Inflammatory macrophage treated with lipopolysaccharide for 1 hour (primary cell): ENCODE measurements around the gene ANKRD35.
"Not testable (repeated sequence)": the region's sequence is repeated elsewhere in the genome, so short reads cannot be mapped to it uniquely, and the experiment has no call there.

Source experiments
- DNase-seq, 2 donors: peaks; one replicate each; pipeline ENCODE4 v3.0.0-alpha.2; 2020 to 2022

Gene ANKRD35, protein sequence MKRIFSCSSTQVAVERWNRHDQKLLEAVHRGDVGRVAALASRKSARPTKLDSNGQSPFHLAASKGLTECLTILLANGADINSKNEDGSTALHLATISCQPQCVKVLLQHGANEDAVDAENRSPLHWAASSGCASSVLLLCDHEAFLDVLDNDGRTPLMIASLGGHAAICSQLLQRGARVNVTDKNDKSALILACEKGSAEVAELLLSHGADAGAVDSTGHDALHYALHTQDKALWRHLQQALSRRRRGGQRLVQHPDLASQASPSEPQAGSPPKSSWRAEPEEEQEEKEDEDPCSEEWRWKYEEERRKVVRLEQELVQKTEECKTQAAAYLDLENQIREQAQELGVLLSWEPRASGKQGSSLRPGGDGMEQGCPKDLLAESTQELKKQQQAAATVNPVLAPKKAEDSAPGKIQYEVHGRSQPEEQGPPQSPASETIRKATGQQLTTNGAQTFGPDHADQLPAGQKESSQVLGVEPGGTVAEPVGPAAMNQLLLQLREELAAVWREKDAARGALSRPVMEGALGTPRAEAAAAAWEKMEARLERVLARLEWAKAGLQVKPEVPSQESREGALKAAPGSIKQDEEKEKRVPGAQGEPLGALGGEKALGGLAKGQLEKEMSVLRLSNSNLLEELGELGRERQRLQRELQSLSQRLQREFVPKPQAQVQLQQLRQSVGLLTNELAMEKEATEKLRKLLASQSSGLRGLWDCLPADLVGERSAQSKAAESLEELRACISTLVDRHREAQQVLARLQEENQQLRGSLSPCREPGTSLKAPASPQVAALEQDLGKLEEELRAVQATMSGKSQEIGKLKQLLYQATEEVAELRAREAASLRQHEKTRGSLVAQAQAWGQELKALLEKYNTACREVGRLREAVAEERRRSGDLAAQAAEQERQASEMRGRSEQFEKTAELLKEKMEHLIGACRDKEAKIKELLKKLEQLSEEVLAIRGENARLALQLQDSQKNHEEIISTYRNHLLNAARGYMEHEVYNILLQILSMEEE

DNA sequence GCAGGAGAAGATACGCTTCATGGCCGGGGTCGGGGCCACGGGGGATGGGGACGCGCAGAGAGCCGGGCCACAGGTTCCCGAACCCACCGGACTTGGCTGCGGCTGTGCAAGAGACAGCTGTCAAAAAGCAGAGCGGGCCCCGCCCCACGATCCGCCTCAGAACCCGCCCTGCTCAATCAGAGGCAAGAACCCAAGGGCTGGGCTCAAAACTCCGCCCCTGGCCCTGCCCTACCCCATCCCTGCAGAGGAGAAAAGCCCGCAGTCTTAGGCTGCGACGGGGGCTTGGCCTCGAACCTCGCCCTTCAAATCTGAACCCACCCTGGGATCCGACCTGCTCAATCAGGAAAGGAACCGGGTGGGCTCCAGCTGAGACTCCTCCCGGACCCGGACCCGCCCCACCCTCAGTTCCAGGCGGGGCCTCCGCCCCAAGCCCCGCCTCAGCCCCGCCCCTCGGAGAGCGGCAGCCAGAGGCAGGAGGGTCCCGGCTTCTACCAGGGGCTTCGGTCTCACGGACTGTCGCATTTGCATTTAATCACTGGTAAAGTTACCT, at the start of gene ANKRD35:
Gene ANKRD35, minus strand, starts transcription at position 129 of the 550 bp plus-strand sequence. Its CDS starts 108 bp downstream, at position 21.
- DNase-seq = peak; percentile 68 to 85

DNA sequence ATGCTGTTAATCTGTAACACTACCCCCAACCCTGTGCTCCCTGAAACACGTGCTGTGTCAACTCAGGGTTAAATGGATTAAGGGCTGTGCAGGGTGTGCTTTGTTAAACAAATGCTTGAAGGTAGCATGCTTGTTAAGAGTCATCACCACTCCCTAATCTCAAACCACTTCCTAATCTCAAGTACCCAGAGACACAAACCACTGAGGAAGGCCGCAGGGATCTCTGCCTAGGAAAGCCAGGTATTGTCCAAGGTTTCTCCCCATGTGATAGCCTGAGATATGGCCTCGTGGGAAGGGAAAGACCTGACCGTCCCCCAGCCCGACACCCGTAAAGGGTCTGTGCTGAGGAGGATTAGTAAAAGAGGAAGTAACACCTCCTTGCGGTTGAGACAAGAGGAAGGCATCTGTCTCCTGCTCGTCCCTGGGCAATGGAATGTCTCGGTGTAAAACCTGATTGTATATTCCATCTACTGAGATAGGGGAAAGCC, 46.9 kb upstream of the ANKRD35 start:
- DNase-seq = not testable (repeated sequence)

DNA sequence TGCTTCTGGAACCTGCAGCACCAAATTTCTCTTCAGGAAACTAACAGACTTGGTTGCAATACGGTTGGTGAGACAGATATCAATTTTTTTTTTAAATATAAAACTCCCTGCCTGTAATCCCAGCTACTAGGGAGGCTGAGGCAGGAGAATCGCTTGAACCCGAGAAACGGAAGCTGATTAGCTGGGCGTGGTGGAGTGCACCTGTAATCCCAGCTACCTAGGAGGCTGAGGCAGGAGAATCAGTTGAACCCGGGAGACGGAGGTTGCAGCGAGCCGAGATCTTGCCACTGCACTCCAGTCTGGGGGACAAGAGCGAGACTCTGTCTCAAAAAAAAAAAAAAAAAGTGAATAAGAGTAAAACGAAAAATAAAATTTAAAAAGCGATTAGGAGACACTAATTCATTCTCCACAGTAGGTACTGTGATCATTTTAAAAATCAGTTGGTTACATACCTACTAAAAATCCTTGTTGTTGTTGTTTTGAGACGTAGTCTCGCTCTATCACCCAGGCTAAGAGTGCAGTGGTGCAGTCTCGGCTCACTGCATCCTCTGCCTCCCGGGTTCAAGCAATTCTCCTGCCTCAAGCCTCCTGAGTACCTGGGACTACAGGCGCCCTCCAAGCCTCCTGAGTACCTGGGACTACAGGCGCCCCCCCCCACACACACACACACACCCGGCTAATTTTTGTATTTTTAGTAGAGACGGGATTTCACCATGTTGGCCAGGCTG, 42.4 kb upstream of the ANKRD35 start:
- no peak for DNase-seq

DNA sequence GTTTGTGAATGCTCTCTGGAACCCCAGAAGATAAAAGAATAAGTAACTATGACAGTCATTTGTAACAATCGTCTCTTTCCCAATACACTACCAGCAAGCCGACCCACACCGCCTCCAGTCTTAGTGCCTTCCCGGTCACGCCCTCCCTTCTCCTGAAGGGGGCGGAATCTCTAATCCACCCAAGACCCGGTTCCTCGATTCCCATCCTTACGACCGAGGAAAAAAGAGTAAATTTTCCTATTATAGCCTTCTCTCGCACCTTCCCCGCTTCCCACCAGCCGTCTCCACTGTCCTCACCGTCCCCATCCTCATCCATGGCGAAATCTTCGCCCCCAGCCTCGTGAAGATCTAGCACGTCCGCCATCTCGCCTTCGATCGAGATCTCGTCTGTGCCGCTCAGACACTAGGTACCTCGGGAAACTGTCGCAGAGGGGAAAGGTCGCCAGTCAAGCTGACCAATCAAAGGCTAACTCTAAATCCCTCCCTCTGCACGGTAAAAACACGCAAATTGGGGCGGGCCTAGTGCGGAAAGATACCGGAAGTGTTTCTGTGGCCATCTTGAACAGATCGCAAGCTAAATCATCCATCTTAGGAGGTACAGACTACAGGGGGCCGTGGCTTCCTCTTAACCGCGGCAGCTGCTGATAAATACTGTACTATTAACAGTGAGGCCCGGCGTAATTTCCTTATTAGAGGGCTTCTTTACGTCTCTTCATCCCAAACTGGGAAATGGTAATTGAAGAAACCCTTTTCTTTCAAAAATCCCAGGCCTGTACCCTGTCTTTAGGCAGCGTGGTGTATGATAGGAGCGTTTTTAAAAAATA, 41.6 kb upstream of the ANKRD35 start, which contains the start of gene RBM8A:
Gene RBM8A, minus strand, starts transcription at position 422 of the 824 bp plus-strand sequence. Its CDS starts 58 bp downstream, at position 364.
- DNase-seq = peak; percentile 98

DNA sequence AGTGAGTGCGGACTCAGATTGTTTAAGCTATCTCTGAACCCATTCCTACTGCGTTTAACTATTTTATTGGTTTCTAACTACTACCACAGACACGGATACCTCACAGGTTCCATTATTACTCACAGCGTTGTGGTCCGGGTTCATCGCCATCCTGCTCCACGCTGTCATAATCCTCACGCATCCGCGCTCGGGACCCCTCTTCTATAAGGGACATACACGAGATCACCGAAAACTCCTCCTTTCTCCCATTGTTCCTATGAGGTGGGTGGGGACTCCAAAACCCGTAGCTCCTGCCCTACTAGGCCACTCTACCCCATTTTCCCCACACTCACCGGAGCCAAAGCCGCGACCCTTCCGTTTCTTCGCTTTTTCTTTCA, 41.0 kb upstream of the ANKRD35 start:
- no peak for DNase-seq

DNA sequence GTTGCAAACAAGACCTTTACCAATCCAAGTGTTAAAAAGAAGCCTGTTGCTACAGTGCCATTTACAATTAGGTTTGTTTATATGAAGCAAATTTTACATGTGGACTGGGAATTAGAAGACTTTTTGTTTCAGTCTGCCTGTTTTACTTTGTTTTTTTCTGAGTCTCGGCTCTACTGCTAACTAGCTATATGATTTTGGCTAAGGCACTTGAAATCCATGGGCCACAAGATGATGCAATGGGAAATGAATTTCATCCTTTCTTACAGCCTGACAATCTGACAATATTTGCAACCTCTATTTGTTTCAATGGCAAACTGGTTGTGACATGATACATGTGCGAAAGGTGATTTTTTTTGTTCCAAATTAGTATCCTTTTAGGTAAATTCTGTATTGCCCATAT, 36.6 kb upstream of the ANKRD35 start:
- no peak for DNase-seq

DNA sequence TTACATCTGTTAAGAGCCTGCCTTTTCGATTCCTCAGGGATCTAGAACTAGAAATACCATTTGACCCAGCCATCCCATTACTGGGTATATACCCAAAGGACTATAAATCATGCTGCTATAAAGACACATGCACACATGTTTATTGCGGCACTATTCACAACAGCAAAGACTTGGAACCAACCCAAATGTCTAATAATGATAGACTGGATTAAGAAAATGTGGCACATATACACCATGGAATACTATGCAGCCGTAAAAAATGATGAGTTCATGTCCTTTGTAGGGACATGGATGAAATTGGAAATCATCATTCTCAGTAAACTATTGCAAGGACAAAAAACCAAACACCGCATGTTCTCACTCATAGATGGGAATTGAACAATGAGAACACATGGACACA, 34.6 kb upstream of the ANKRD35 start:
- not testable (repeated sequence) for DNase-seq

DNA sequence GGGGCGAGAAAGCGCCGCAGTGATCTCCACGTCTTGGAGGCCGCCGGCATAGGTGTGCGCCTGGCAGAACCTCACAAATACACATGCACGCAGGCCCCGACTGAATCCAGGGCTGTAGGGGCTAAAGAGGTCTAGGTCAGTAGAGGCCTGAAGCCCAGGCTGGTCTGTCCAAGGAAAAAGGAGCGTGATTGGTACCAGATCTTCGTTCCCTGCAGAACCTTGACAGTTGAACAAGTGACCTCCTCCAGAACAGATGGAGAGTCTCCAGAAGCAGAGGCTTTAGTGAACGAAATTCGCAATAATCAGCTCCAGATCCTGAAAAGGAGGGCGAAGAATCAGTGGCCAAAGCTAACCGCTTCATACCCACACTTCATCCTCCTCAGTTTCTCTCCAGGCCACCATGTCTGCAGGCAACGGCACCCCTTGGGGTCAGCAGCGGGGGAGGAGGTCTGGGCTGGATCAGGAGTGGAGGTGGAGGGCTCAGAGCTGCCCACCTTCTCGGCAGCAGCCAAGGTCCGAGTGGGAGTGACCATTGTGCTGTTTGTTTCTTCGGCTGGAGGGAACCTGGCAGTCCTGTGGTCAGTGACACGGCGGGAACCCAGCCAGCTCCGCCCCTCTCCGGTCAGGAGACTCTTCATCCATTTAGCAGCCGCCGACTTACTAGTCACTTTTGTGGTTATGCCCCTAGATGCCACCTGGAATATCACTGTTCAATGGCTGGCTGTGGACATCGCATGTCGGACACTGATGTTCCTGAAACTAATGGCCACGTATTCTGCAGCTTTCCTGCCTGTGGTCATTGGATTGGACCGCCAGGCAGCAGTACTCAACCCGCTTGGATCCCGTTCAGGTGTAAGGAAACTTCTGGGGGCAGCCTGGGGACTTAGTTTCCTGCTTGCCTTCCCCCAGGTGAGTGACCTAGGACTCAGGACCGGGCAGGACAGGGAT, 33.6 kb upstream of the ANKRD35 start:
- peak; percentile 21 to 25 for DNase-seq

DNA sequence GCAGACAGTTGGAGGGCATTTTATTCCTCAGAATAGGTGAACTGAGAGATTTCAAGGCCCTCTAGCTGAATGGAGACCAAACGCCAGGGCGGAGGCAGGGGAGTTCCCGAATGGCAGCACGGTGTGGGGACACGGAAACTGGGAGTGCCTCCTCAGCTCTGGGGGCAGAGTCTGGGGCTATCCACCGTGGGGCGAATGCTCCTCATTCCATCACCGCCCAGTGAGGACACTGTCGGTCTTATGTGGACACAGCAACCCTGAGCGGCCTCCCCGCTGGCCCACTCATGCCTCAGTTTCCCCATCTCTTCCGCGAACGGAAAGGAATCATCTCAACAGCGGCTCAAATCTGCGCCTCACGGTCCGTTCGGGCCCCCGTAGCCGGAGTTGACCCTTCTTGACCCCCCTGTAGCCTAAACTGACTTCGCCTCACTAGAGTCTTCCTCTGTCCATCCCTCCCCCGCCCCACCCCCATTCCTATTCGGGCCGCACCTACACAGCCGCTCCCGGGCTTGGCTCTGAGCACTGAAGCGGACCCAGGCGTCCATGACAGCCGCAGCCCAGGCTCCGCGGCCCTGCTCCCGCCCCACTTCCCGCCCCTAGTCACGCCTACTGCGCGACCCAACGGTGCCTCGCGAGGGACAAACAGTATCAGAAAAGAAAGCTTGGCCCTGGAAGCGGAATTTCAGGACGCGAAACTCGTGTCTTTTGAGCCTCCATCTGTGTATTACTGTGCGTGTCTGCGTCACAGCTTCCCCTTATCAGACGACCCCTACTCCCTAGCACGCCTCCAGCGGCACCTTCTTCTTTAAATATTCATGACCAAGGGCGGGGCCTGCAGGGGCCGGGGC, 32.7 kb upstream of the ANKRD35 start, which contains the start of gene PEX11B:
Gene PEX11B, minus strand, starts transcription at position 574 of the 848 bp plus-strand sequence. Its CDS starts 29 bp downstream, at position 545.
- DNase-seq = peak; percentile 83 to 88

DNA sequence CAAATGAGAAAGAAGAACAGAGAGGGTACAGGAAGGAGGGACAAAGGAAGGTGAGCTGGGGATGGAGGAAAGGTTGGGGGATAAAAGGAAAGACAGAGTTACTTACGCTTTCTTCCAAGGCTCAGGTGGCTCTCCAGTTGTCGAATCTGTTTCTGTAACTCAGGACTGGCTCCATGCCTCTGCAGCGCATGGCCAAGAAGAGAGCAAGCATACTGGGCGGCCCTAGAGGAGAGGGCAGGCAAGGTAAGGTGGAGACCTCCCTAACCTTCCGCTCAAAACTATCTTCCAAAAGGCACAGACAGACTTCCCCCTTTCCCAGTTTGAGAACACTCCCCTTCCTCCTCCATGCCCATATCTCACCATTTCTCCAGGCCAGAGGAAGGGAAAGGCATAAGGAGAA, 31.9 kb upstream of the ANKRD35 start:
- no peak for DNase-seq

DNA sequence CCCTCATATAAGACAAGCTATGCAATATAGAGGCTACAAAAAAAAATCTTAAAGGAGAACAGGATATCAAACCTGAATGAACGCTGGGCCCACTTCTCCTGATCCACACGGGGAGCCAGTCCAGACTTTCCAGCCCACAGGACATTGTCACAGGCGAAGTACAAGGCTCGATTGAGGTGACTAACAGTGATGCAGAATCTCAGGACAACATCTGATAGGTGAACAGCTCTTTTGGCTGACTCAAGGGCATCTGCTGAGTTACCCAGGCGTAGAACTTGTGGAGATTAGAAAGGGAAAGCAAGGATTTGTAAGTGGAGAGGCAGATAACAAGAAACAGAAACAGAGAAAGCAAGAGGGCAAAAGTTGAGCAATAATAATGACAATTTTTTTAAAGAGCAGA, 31.1 kb upstream of the ANKRD35 start:
- no peak for DNase-seq

DNA sequence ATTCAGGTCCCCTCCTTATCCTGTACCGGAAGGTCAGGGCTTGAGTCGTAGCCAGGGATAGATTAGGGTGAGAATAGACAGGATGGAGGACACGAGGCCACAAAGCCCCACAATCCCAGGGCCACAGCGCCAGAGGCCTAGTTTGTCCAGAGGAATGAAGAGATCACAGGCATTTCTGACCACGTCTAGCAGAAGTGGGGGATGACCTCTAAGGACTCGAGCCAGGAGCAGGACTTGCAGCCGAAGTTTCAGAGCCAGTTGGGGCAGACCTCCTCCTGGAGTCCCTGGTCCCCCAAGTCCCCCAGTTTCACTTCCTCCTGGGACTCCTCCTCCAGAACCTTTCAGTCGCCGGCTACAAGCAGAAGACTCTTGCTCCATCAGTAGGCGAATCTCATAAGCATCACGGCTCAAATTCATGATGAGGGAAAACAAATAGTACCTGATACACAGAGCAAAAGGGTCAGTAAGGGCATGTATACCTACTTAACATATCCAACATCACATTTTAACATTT, 26.5 kb upstream of the ANKRD35 start:
- DNase-seq = no peak

DNA sequence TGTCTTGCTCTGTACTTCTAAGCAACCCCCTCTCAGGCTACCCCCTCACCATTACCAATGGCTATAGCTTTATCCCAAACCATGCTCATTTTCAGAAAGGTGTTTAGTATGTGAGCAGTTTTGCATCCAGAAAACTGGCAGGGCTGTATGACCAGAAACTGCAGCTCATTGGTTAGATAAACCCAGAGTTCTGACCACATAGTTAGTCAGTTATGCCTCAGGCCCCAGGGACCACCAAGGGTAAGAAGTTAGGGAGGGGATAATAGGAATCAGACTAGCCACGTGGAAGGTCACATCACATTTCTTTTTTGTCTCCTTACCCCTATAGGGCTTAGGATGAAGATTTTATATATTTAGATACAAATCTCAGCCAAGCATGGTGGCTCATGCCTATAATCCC, 23.0 kb upstream of the ANKRD35 start:
- DNase-seq = no peak

DNA sequence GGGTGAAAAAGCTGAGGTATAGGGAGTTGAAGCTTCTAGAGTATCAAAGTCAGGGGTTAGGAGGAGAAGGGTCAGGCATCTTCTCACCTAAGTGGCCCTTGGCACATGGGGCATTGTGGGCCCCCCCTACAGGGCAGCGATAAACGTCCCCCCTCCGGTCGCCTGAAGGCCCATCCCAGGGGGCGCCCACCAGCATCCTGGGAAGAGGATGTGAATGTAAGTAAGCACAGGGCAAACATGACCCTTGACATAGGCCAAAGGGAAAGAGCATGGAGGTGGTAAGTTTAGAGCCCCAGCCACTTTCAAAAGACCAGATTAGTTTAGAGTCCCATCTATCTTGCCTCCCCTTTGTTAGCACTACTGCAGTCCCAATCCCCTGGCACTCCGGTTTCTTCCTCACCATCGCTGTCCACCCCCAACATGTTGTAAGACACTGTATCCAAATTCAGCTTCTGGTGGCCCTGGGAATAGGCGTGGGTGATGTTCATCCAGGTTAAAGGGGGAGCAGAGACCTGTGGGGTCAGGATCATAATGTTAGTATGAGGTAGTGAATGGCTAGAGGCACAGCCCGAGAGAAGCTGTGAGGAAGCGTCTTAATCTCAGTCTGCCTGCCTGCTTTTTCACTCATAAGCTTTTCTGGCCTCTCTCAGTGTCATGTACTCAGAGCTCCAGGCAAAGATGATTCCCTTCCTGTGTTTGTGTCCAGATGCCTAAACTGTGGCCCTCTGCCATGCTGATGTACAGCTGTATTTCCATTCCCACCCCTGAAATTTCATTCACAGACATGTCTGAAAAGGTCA, 21.5 kb upstream of the ANKRD35 start:
- no peak for DNase-seq

DNA sequence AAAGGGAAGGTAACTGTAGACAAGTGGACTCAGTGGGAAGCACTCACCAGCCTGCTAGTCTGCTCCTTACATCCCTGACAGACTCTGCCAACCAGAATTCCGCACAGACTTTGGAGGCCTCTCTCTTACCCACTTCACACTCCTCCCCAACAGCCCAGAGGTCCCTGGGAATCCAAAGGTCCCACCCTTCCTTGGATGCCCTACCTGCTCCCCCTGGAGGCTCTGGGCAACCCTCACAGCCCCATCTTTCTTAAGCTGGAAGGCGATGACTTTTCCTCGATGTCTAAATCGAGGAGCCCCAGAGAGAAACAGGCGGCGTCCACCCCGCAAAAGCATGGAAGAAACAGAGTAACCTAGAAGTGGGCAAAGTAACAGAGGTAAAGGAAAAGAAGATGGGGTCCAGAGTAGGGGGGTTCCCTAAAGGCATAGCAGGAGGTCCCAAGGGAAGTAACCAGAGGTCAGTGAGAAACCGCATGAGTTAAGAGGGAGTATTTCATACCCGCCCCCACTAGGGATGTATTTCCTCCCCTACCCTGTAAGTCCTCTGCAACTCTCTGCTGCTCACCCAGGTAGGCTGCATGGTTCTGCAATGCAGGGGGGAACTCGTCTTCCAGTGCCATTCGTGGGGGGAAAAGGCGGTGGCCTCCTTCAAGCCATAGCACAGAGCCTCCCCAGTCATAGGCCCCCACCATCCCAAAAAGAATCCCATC, 15.8 kb upstream of the ANKRD35 start:
- DNase-seq = no peak

DNA sequence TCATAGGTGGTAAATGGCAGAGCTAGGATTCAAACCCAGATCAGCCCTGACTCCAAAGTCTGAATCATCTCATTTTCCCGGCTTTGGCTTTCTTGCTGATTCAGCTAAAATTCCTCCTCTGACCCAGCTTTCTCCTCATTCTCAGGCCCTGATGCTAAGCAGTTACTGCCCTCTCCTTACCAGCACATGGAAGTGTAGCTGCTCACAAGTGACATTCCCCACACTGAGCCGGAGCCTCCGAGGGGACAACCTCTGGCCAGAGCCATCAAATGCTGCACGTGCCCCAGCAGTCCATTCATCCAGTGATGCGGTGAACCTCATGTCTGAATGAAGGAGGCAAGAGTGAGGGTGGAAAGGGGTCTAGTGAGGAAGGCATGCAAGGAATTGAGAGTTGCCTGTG, 13.1 kb upstream of the ANKRD35 start:
- DNase-seq = no peak

DNA sequence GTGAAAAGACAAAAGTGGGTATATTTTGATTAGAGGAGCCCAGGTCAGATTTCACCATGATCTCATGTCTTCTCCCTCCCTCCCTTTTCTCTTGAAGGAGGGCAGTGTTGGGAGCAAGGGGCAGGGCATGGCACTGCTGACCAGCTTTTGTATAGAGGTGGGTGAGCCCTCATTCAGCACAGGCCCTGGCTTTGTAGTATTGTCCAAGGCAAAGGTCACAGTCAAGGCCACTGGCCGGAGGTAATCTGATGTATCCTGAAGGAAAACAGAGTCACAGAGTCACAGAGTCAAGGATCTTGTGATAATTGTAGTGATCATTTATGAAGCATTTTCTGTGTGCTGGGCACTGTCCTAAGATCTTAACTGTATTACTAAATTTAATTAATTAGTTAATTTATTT, 12.3 kb upstream of the ANKRD35 start:
- DNase-seq = no peak
